IPS-NIHi11 (cell line): ENCODE results near the gene PDE6G.
A peak's percentile ranks its signal among the peaks of the same experiment; 100 is the strongest.
"Not testable (repeated sequence)": the region's sequence is repeated elsewhere in the genome, so short reads cannot be mapped to it uniquely, and the experiment has no call there.

Experiments used
- DNase-seq: peaks from one replicate; pipeline ENCODE4 v3.0.0; 2012; ENCODE audit warnings: mixed read lengths, low spot score

The PDE6G gene

DNA sequence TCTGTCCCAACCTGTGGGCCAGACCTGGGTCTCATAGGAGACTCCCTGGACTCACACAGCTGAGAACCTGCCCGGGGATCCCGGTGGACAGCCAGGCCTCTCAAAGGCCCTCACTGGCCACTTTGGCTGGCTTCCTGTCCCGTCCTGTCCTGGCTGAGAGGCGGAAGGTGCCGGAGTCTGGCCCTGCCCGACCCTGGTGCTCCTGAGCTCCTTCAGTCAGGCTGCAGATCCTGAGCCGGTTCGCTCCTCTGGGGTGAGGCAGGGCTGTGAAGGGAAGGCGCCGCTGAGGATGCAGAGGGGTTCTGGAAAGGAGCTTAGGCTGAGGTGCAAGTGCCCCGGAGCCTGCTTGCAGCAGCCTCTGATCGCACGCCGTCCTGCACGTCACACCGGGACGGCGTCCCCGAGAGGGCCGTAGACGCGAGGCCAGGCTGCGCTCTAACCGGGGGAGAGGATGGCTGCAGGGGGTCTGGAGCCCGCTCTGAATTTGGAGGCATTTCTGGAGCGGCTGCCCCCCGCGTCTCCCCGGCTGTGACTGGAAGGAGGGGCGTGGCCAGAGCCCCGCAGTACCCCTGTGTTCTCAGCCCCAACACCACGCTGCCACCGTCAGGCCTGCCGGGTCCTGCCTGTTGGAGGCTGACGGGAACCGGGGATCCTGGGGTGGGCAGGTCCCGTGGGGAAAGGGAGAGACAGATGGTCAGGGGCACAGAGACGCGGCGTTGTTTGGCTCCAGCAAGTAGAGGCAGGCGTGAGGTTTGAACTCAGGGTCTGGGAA, 31.6 kb upstream of the PDE6G start:
- peak; percentile 11 for DNase-seq

DNA sequence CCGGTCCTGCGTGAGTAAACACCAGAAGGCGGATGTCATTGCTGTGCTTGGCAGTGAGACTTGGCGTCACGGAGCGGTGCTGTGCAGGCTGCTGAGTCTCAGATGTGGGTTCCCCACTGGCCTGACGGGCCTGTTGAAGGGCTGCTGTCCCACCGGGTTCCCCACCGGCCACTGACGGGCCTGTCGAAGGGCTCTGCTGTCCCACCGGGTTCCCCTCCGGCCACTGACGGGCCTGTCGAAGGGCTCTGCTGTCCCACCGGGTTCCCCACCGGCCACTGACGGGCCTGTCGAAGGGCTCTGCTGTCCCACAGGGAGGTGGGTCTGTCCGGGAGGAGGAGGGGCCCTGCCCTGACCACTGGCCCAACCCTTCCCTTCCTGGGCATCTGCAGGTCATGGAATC, 30.3 kb upstream of the PDE6G start:
- DNase-seq: no peak

DNA sequence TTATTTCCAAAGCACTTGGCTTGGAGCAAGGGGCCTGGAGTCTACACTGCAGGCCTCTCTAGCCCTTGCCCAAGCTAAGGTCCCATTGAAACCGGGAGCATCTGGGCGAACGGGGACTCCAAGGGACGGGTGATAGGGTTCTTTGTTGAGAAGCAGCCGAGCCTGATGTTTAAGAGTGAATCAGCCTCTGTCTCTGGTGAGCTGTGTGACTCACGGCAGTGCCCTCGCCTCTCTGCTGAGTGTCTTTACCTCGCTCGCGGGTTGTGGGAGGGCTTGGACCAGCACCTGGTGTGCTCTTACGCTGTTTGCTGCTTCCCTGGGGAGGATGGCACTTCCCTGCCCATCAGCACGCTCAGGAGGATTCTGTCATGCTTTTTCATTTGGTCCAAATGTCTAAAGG, 28.8 kb upstream of the PDE6G start:
- DNase-seq: no peak

DNA sequence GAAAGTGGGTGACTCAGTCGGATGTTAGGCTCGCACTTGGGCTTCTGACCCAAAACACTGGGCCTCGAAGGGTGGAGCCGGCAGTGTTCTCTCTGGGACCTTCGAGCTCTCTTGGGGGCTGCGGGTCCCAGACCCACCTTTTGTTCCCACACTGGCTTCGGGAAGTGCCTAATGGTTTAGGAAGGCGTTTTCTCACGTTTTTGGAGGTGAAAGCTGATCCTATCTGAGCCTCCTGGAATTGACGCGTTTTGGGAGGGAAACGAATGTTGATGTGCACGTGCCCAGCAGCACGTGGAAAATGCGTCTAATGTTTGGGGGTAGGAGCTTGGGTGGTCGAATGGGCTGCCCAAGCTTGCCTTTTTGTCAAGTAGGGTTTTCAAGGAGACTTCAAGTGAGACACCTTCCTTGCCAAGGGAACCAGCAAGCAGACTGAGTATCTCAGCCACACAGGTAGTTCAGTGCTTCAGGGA, 28.1 kb upstream of the PDE6G start:
- DNase-seq: no peak

DNA sequence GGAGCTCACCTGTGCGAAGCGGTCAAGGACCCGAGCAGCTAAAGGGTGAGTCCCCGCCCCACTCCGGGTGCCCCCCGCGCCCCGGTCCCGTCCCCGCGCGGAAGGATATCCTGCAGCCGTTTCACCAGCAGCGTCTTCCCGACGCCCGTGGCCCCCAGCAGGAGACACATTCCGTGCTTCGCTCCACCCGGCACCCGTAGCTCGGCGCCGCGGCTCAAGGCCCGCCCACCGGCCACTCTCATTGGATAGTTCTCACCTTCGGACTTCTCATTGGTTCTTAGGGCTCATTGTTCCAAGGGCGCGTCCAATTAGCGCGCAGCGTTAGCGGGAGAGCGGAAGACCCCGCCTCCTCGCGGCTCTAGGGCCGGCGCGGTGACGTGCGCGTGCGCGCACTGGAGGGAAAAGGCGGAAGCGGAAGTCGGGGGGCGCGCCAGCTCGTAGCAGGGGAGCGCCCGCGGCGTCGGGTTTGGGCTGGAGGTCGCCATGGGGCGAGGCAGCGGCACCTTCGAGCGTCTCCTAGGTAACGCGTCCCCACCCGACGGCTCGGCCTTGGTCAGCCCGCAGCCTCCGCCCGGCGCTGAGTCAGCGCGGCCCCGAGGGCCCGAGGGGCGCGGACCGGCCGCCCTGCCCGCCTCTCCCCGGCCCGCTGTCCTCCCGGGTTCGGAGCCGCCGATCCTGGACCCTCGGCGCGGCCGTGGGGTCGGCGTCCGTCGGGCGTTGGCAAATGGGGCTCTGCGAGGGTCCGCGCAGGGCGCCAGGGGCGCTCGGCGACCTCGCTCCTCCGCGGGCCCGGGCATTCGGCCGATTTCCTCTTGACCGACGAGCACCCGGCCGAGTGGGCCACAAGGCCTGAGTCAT, 27.5 kb upstream of the PDE6G start, which contains the start of the genes ARL16 and HGS:
TSS of gene ARL16 (minus strand) at position 214 of the 858 bp plus-strand sequence. CDS start at position 170, 44 bp downstream.
TSS of gene HGS (plus strand) at position 428 of the 858 bp plus-strand sequence. CDS start at position 484, 56 bp downstream.
- peak; percentile 100 for DNase-seq

DNA sequence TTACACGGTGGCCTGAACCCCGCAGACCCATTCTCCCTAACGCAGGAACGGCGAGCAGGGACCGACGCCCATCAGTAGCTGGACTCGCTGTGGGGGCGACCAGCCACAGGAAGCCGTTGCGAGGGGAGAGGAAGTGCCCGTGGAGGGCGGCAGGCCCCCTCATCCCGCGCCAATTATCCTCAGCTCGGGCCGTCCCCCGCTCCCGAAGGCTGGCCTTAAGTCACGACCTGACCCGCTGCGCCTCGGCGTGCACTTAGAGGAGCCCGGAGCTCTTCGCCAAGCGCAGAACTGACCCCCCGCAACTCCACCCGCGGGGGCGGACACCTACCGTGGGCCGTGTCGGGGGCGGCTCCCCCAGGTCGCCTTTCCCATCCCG, 26.9 kb upstream of the PDE6G start:
- DNase-seq: no peak

DNA sequence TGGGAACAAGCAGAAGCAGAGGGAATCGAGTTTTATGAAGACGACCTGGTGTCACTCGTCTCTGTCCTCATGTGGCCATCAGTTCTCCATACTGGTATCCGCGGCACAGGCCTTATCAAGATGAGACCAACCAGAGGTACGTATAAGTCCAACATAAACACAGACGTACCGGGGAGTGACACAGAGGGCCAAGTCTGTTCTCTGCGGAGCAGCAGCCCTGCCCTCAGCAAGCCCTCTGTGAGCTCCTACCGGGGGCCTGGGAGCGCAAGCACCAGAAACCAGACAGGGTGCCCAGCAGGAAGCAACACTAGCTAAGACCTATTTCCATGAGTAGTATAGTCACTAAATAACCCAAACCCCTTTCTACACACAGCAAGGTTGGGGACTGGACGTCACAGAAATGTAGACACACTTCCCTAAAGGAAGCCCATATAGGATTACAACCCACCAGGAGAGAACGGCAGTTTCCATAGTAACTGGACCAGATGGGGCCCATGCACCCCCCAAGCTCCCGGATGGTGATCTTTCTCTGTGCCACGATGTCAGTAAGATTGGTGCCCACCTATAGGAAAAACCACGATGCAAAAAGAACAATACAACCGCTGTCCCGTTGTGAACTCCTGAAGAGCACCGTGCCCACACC, 26.3 kb upstream of the PDE6G start:
- DNase-seq: no peak

DNA sequence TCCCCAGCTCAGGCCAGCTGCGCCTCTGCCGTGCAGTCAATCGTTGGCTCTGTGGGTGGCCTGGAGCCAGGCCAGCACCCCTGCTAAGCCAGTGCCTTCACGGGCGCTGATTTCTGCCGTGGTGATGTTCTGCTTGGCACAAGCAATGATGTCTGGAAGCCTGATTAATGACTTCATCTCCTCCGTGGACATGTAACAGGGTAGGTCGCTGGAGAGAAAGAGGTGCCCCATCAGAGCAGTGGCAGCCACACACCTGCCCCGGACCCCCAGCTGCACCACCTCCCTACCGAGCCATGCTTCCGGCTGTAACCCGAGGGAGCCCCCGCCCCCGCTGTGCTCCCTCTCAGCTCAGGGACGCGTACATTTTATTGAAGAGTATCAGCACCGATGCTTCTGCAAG, 25.3 kb upstream of the PDE6G start:
- DNase-seq: no peak

DNA sequence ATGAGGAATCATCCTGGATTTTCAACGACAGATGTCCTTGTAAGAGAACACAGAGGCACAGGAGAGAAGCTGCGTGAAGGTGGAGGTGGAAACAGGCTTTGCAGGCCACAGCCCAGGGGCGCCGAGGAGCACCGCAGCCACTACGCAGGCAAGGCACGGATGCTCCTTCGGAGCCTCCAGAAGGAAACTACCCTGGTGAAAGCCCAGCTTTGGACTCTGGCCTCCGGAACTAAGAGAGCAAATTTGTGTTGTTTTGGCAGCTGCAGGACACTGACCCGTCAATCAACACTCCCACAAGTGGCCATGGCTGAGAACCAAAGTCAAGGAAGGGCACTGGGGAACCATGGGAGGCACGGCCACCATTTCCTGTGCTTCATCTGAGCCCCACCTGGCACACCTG, 23.8 kb upstream of the PDE6G start:
- DNase-seq: no peak

DNA sequence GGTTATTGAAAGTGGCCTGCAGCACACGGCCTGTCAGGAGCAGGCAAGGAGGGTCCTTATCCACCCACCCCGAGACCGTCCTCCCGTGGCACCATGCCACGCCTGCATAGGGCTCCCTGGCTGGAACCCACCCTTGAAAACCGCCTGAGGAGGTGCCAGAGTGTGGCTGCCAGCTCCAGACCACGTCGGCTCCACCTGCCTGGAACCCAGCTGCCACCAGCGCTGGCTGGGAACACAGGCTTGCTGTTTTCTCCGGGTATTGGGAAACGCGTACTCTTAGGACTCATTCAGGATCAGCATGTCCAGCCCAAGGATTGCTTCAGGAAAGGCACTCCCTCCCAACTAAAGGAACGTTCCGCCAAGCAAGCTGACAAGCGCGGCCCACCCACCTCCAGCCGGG, 20.6 kb upstream of the PDE6G start:
- DNase-seq: no peak

DNA sequence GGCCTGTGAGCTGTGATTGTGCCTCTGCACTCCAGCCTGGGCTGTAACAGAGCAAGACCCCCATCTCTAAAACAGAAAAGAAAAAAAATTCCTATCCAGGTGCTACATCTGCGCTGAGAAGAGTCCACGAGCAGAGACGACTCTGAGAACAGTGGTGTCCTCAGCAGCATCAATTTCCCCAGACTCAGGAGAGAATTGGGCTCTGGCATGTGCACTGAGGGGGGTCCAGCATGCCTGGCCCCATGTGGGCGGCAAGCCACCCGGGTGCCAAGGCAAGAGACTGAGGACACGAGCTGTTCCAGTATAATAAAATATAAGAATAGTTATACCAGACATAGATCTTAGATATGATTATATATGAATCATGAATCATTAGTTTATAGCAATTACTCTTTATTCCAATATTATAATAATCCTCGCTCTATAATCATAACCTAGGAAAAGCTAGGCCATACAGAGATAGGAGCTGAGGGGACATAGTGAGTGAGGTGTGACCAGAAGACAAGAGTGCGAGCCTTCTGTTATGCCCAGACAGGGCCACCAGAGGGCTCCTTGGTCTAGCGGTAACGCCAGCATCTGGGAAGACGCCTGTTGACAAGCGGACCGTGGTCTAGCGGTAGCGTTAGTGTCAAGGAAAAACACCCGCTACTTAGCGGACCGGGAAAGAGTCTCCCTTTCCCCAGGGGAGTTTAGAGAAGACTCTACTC, 19.3 kb upstream of the PDE6G start:
- DNase-seq: not testable (repeated sequence)

DNA sequence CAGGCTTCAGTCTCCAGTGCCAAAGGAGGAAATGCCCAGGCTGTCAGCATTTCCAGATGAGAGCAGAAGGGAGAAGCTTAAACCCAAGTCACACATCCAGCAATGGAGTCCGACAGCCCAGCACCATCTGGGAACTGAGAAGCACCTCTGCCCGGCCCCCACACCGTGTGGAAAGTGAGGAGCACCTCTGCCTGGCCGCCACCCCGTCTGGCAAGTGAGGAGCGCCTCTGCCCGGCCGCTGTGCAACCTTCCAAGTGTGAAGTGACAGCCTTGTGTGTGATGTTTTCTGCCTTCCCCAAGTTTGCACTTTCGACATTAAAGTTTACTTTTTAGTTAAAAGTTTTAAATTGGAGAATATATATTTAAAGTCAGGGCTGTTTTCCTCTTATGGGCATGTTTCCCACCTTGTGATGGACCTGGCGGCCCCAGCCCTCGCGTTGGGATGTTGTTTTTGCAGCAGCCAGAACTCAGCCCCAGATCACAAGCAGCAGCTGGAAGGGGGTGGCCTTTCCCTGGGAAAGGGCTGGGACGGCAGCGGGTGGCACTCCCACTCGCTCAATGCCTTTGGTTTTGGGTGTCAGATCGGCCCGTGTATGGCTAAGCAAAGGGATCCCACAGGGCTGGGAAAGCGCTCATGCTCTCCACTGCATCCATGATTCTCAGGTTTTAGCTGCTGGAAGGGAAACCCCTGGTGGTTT, 17.4 kb upstream of the PDE6G start:
- DNase-seq: no peak

DNA sequence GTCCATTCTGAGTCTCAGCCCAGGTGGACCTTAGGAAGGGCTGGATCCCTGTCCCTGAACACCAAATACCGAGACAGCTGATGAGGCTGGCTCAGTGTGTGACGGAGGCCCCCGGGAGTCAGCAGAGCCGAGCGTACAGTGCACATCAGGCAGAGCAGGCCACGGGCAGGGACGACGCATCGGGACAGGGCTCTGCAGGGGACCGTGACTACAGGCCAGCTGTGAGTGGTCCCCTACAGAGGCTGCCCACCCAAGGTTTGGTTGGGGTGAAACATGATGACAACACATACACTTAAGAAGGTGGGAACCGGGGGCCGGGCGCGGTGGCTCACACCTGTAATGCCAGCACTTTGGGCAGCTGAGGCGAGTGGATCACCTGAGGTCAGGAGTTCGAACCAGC, 16.6 kb upstream of the PDE6G start:
- no peak for DNase-seq

DNA sequence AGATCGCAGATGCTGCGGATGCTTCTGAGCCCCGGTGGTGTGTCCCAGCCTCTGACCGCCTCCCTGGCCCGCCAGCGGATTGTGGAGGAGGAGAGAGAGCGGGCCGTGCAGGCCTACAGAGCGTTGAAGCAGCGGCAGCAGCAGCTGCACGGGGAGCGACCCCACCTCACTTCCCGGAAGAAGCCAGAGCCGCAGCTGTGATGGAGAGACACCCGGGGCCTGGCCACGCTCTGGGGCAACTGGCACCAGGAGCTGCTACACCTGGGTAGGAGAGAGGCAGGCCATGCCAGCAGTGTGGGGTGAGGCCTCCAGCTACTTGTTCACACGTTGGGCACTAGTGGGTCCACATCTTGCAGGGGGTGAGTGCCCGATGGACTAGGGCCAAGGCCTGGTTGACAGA, 16.2 kb upstream of the PDE6G start:
- no peak for DNase-seq

DNA sequence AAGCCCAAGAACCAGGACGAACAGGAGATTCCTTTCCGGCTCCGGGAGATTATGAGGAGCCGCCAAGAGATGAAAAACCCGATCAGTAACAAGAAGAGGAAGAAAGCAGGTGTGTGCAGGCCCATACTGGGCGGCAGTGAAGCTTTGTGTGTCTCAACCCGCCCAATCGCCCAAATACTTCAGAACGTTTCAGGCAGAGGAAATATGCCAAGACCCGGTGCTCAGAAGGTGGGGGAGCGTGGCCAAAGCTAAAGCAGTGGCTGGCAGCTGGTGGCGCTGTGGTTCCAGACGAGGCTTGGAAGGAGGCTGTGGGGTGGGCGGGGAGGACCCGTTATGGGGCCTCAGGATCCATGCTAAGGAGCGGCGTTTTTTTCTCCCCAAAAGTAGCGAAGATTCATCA, 11.4 kb upstream of the PDE6G start:
- DNase-seq: no peak

DNA sequence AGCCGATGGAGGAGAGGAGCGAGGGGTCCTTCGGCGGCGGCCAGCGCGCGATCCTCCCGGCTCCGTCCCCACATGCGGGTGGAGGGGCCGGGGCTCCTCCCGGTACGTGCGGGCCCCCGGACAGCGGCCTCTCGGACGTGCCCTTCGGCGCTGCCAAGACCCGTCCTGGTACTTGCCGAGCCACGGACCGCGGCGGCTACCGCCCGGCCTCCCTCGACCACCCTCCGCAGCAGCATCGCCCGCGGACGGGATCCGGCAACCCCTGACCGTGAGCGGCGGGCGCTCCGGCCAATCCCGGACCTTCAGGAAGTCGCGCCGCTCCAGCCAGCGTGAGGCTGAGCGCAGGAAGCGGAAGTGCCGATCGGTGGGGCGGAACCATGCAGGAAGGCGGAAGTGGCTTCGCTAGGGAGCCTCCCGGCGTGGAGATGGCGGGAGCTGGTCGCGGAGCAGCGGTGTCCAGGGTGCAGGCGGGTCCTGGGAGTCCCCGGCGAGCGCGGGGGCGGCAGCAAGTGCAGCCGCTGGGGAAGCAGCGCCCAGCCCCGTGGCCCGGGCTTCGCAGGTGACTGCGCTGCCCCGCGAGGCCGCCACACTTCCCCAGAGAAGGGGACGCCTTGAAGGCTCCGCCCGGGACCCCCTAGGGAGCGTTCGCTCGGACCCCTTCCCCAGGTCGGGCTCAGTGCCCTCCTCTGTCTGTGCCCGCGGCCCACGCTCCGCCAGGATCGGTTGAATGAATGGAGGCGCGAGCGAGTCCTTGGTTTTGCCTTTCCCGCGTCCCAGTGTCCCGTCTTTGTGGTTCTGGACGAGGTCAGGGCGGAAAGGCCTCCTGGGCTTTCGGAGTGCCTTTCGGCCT, 10.2 kb upstream of the PDE6G start, which contains the start of the genes CCDC137 and OXLD1:
TSS of gene CCDC137 (plus strand) at position 396 of the 850 bp plus-strand sequence. CDS start at position 426, 30 bp downstream.
TSS of gene OXLD1 (minus strand) at position 264 of the 850 bp plus-strand sequence. CDS start at position 236, 28 bp downstream.
- peak; percentile 98 for DNase-seq

DNA sequence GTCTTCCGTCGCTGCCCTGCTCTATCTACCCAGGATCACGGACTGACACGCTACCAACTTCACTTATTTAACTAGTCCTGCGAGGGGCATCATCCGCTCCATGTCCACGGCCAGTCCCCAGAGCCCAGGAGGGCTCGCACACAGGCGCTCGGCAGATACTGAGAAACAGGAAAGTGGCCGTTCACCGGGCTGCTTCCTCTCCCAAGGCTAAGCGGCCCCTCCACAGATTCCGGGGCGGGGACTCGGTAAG, 9.7 kb upstream of the PDE6G start:
- DNase-seq: no peak

DNA sequence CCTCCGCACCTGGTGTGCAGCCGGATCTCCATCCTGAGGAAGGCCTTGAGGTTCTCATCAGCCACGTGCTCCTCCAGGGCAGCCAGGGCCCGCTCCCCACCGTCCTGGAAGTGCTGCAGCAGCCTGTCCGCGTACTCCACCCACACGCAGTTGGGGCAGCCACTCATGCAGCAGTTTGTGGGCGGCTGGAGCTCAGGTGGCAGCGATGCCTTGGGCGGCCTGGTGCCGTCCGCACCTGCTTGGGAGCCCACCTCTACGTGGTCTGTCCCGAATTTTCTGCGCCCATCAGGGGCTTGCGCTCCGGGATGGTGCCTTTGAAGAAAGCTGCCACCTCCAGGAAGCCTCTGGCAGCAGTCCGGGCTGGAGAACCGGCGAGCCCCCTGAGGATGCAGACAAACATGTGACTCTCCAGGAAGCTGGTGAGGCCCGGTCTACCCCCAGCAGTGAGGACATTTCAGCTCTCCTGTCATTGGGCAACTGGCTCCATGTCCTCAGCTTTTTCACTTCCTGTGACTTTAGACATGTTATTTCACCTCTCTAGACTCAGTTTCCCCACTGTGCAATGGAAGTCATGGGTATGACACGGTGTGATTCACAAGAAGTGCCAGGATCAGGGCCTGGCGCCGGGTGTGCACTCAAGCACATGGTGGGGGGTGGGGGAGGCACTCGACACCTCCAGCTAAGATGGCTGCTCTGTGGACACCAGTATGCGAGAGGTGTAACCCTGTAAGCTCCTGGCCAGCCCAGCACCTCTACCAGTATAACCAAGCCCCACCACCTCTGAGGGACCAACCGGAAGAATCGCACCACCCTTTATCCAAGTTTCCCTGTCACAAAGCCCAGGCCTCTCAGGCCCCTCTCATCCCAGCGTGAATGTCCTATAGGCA, 9.1 kb upstream of the PDE6G start:
- no peak for DNase-seq

DNA sequence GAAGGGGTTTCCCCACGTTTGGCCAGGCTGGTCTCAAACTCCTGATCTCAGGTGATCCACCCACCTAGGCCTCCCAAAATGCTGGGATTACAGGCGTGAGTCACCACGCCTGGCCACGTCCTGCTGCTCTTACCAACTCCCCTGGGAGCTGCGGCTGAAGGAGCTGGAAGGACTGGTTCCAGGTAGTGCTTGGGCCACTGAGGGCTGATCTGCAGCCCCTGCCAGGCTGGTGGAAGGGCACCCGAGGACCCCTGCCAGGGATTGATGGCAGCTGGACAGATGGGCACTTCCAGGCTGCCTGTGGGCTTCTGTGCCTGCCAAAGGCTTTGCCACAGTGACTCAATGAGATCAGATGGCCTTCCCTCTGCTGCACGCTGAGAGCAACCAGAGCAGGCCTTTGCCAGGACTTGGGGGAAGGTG, 7.7 kb upstream of the PDE6G start:
- no peak for DNase-seq
